GM04503 (cell line): ENCODE results near the gene SYCP2.

ENCODE experiments used
- DNase-seq: peaks from one replicate; pipeline ENCODE4 v3.0.0-alpha.2; 2012; ENCODE audit warnings: low read depth

The SYCP2 gene

DNA sequence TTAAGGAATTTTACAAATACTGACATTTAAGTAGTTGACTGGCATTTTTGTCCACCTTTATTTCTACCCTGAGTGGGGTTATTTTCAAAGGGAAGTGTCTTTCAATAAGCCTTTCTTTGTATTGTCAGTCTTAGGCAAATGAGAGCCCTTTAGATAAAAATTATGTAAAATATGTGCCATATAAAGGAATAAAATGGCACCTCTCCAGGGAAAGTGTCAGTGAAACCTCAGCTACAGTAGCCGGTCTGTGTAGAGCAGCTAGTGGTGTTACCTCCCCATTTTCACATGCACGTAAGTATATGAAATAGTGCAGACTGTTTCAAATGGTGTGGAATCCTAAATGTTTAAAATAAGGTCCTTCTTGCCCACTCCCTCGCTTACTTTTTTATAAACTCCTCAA lies 11.7 kb upstream of the SYCP2 start:
- DNase-seq = no peak

DNA sequence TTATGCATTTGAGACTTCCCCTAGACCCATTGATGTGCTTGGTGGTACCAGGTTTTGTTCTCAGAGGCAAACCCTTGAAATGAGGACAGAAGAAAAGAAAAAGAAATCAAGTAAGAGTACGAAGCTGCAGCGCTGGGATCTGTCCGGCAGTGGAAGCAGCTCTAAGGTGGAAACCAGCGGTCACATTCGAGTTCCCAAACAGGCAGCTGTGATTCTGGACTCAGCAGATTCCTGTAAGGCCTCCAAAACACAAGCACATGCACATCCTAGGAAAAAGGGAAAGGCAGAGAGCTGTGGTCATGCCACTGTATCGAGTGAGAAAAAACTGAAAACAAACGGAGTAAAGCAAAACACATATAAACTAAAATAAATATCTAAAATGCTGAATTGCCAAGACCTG lies 11.3 kb upstream of the SYCP2 start:
- no peak for DNase-seq

DNA sequence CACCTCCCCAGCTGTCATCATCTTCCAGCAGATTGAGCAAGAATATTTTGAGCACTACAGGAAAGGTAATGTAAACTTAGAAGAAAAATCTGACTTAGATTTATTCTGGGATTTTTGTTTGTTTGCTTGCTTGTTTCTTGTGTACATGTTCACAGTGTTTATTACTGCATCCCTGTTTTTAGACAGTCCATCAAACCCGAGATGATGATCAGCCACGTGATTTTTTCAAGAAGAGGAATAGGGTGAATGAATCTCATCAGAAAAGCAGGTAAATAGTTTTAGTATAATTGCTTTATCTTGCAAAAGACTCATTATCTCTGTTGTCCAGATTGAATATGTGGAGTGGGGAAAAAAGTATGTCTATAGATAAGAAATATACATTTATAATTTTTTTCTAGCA lies 8.8 kb upstream of the SYCP2 start:
- no peak for DNase-seq

DNA sequence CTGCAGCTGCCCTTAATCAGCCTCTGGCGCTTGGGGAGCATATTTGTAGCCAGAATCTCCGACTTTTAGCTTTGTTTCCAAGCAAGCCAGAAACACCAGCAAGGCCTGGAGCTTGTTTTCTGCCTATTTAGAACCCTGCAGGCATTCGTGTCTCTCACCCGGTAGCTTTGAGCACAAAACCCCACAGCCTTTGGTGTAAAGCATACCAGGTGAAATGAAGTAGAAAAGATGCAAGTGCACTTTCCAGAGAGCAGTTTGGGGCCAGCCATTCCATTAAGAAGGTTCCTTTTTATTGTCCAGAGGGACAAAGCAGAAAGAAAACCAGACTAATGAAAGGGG lies 7.5 kb upstream of the SYCP2 start:
- DNase-seq = no peak

DNA sequence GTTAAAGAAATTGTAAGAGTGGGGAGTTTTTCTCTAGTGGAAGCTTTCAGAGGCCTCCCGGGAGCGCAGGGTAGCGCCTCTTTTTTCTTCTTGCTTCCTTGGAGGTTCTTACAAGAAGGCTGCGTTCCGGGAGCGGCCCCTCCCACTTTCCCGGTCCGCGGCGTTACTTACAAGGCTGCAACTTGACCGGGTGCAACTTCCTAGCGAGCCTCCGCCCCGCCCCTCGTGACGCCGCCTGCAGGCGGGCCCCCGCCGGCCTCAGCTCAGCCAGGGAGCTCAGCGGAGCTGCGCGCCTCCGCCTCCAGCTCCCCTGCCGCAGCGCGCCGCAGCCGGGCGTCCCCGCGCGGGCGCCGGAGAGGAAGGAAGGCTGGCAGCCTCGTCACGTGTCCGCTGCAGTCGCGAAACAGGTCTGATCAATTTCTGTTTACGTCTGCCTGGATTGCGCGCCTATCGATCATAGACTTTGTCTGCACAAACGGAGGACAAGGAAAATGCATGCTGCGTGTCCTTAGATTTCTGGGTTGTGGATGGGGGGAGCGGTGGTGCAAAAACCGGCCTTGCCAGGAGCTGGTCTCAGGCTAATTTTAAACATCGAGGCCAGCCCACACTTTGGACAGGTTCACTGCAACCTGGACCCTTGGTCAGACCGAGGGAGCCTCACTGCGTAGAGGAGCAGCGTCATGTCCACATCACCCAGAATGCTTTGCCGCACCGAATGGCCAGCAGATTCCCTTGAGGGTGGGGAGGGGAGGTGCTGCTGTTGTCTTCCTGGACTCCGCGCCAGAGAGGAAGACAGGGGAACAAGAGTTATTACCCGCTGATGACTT lies 6.9 kb upstream of the SYCP2 start, which contains the start of the genes FAM217B and PPP1R3D:
Gene FAM217B (plus strand): TSS at position 261 of the 827 bp plus-strand sequence. CDS start 3,555 bp downstream, outside the sequence.
Gene PPP1R3D (minus strand): TSS at position 177 of the 827 bp plus-strand sequence. CDS start 374 bp downstream, outside the sequence.
- peak; percentile 91 for DNase-seq

DNA sequence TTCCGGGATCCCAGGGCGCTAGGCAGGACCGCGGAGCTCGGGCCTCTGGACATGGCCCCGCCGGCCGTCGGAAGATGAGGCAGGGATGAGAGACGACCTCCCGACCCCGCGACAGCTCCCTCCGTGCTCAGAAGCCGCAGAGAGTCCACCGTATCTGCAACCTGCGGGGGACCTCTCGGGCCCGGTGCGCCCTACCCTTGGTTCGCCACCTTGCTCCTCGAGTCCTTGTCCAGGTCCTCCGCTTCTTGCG lies 6.4 kb upstream of the SYCP2 start:
- no peak for DNase-seq

DNA sequence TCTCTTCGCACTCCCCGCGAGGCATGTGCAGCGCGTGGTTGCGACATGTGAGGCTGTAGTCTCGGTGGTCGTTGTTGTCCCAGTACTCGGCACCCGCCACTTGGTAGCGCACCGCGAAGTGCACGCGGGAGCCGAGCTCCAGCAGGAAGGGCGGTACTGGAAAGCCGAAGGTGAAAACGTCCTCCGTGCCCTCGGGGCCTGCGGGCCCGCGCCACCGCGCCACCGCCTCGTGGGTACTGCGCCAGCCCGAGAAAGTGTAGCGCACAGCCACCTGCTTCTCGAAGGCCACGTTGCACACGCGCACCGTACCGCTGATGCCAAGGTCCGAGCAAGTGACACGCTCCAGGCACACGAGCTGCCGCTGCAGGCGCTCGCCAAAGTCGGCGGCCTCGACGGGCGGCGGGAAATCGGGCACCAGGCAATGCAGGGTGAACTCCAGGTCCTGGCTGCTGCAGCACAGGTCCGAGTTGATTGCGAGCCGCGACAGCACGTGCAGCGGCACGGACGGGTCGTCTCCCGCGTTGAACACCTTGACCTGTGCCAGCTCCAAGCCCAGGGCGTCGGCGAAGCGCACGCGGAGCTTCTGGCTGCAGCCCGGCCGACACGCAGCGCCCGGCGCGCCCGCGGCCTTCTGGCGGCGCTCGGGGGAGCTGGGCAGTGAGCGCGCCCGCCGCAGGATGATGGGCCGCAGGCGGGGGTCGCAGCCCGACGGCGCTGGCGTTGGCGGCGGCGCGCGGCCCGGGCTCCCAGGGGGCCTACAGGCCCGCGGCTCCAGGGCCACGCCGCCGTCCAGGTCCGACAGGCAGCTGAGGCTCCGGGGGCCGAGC lies 5.8 kb upstream of the SYCP2 start:
- no peak for DNase-seq

DNA sequence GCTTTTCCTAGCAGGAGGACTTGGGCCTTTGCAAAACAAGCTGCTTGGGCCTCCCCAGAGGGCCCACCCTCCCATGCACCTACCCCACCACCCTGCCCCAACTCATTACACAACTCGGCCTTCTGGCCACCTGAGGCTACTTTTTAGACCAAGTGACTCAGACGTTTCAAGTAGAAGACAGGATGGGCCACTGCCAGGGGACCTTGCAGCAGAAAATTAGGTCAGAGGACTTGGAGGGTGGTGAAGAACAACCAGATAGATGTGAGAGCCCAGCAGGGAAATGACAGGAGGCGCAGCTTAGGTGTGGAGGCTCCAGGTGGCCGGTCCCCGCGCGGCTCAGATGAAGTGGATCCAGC lies 5.2 kb upstream of the SYCP2 start:
- no peak for DNase-seq

DNA sequence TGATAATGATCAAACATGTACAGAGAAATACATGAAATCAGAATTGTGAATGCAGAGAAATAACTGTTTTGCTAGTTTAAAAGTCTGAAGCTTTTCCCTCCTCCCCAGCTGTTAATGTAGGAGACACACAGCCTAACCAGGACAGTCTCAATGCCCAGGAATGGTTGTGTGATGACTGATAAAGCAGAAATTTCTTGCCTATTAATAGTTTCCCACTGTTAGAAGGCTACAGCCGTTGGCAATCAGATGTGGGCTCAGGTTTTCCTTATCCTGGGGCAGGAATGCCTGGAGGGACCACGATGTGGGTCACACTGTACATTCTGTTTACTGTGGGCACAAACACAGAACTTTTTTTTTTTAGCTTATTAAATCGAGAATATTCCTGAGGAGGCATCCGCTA lies 4.8 kb upstream of the SYCP2 start:
- no peak for DNase-seq

DNA sequence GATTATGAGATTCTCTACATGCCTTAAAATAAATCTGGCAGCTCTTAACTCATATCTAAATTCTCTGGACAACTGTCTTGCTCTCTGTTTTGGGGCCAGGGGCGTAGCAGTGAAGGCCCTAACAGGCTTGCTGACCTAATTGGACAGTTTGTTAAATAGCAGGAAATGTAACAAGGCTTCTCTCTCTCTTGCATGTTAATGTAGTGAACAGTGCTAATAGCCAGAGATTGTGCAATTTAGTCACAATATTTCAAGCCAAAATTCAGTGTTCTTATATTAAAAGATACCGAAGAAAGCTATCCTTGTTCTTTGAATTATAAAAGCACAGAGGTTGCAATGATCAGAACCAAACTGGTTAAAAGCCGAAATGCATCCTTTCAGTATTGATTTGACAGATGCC lies 3.7 kb upstream of the SYCP2 start:
- DNase-seq = no peak

DNA sequence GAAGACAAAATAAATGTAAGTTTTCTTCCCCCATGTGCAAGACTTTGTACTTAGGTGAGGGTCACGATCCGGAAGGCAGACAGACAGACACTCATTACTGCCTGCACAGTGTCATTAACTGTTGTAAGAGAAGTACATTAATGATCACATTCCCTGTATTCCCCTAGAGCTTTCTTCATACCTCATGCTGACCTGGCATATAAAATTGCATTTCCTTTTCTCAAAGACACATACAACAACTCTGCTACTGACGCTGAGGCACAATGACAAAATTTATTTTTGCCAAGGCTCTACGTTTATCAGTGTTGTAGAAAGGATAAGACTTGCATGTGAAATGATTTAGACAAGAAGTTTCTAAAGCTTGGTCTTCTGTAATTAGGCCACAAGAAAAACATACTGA lies 3.0 kb upstream of the SYCP2 start:
- no peak for DNase-seq

DNA sequence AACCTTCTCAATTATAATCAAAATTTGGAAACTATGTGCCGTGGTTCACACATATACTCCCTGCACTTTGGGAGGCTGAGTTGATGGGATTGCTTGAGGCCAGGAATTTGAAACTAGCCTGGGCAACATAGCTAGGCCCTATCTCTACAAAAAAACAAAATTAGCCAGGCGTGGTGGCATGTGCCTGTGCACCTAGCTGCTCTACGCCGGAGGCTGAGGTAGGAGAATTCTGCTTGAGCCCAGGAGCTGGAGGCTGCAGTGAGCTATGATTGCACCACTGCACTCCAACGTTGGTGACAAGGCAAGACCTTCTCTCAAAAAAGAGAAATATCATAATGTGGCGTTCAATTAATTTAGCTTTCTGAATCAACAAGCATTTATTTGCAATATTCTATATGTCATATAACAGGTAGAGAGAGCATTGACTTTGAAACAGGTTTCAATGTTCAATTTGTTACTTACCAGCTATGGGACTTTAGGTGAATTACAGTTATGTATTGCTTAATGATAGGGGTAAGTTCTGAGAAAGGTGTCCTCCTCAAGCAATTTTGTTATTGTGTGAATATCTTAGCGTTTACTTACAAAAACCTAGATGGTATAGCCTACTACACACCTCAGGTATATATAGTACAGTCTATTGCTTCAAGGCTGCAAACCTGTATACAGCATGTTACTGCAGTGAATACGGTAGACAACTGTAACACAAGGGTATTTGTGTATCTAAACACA lies 2.2 kb upstream of the SYCP2 start:
- DNase-seq = no peak

DNA sequence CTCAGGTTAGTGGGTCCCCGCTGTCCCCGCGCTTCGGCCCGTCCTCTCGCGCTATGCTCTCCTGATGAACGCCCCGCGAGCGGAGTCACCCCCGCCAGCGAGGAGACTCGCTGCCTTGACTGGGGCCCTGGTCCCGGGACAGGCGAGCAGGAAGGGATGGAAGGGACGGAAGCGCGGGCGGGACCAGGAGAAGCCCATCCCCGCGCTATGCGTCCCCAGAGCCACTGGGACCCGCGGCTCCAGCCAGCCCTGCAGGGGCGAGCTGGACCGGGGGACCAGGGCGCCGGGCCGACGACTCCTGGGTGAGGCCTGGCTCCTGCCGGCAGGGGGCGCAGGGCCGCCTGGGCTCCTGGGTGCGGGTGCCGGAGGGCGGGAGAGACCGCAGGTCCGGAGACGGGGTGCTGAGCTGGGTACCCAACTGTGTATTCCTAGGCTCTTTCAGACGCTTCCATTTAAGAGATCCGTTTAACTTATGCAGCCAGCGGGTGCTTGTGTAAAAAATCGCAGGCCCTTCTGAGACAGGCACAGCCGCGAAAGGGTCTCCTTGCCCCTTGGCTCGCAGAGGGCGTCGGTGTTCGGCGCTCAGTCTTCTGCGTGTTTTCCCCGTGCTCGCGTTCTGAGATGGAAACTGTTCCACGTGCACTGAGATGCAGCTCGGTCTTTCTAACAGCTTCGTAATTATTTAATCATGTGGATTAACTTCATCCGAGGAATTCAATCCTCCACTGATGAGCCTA lies 580 bp upstream of the SYCP2 start:
- DNase-seq = no peak

DNA sequence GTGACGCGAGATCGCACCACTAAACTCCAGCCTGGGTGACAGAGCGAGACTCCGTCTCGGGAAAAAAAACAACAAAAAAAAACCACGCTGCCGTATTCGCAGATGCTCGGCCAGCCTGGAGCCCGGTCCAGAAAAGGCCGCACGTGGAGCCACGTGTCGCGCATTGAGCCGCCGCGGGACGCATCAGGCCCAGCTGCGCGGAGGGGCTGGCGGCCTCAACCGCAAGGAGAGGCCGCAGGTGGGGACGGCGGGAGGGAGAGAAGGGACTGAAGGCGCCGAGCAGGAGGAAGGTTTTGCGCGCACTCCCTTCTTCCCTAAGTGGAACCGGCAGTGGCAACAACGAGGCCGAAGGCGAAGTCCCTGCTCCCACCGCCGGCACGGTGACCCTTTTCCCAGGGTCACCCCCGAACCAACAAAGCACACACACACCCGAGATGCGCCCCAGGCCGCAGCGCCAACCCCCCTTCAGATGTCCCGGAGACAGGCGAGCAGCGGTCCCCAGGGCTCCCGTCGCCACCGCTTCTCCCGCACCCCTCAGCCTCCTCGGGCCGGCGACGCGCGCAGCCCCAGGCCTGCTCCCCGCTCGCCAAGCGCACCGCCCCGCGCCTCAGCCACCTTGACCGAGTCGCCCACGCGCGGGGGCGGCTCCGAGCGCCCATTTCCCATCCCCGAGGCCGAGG lies 681 bp downstream of the SYCP2 start:
- DNase-seq = no peak

DNA sequence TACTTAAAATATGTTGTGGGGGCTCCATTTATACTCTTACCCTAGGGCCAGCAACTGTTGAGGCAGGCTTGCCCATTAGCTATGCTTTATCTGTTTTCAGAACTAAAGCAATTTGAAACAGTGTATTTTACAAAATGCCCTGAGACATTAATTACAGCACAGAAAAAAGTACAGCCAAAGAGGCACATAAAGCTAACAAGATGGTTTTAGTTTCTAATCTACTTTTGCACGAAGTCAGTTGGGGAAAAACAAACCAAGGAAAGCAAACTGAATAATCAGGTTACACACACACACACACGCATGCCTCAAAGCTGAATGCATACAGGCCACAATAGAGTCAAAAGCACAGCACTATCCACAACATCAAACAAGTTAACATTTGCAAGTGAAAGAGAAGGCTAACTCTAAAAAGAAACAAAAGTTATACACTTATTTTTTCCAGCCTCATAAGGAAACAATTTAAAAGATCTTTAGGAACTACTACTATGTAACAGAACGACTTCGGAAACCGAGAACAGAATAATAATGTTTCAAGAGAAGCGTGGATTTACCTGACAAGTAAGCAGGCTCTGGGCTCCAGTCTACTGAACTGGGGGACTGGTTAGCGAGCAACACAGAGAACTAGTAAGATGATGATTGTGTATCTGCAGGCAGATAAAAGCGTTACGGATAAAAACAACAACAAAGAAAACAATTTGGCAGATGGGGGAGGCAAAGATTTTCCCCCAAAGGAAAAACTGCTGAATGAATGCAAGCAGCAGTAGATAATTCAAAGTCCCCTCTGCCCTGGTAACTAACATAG lies 1.7 kb downstream of the SYCP2 start:
- DNase-seq = no peak

DNA sequence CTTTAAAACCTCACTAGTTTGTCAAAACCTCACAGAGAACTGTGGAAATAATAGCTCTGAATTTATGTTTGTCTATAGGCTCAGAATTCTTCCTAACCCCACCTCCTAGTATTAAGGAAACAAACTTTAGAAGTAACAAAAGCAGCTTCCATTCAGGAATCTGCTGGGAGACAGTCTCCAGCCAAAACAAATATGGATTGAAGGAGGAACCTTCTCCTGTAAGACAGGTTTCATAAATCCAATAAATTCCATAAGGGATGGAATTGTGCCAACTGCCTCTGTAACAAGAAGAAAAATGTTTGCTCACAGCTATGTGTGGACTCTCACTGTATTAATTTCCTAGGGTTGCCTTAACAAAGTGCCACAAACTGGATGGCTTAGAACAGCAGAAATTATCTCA lies 7.5 kb downstream of the SYCP2 start:
- DNase-seq = no peak

DNA sequence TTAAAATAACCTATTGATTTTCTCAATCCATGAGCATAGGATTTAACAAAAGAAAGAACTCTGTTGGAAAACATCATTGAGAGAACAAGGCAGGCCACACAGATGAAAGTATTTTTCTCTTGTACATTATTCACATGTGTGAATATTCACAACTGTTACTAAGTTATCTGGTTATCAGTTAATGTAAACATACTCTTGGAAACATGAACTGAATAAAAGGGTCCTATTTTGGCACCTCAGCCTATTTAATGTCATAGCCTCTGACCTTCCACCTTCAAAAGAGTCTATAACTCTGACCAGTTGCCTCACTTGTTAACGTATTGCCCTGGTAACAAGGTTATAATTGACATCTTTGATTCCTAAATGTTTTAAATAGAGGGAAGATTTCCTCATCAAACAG lies 8.1 kb downstream of the SYCP2 start:
- DNase-seq = no peak

DNA sequence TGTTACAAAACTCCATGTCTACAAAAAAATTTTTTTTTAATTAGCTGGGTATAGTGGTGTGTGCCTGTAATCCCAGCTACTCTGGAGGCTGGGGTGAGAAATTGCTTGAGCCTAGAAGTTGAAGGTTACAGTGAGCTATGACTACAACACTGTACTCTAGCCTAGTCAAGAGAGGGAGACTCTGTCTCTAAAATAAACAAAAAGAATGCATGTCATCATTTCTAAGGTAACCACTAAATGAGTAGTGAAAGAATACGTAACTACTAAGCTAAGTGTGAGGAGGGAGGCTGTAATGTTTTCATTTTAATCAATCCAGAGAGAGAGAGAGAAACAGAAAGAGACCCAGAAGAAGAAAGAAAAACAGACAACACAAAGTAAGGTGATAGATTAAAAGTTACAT lies 9.9 kb downstream of the SYCP2 start:
- DNase-seq = no peak

DNA sequence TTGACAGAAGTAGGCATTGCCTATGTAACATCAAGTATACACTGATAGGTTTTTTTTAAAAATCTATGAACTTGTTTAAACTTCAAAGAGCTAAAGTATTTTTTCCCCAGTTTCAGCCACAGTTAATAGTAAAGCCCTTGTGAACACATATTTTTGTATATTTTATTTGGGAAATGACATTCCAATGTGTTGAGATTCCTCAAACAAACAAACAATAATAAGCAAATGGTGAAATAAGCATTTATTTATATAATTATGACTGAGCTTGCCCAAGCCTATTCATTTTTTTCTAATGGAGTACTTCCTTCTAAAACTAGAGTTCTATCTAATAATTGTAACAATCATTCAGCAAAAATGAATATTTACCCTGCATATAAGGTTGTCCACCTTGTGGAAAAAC lies 12.5 kb downstream of the SYCP2 start:
- DNase-seq = no peak

DNA sequence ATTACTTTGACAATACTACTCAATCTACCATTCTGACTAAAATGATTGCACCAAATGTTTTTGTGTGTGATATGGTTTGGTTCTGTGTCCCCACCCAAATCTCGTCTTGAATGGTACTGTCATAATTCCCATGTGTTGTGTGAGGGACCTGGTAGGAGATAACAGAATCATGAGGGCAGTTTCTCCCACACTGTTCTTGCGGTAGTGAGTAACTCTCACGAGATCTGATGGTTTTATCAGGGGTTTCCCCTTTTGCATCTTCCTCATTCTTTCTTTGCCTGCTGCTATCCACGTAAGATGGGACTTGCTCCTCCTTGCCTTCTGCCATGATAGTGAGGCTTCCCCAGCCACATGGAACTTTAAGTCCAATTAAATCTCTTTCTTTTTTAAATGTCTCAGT lies 20.8 kb downstream of the SYCP2 start:
- DNase-seq = no peak

DNA sequence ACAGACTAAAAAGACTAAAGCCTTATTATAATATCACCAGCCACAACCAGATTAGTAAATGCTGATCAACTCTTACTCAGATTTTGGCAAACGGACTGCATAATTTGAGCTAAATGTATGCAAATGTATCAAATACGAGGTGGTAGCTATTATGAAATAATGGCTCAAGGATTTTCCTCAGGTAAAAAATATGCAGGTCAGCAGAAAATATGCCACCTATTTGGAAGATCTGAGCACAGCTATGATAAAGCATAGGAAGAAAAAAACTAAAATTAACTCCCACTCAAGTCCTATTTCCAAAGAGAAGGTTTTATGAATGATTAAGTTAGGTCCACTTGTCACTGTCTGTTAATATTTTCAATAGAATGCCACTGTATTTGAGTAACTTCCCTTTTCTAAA lies 22.4 kb downstream of the SYCP2 start:
- no peak for DNase-seq
